Hypothalamus (tissue), 51 donors: ENCODE results near the gene NSD2.
"Not testable (repeated sequence)": the region's sequence is repeated elsewhere in the genome, so short reads cannot be mapped to it uniquely, and the experiment has no call there.

Source experiments
- DNase-seq, 51 donors: peaks; one replicate each; lab custom pipeline; 2025; lab: John Stamatoyannopoulos, UW

Gene NSD2

DNA sequence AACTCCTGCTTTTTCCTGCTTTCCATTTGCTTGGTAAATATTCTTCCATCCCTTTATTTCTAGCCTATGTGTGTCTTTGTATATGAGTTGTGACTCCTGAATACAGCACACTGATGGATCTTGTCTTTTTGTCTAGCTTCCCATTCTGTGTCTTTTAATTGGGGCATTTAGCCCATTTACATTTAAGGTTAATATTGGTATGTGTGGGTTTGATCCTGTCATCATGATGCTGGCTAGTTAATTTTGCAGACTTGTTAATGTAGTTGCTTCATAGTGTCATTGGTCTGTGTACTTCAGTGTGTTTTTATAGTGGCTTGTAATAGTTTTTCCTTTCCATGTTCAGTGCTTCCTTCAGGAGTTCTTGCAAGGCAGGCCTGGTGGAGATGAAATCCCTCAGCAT is 160.0 kb downstream of the NSD2 start:
- not testable (repeated sequence) for DNase-seq
